Measurements from ENCODE around the gene S100A13. TPM values are rescaled to one million over a fixed set of nuclear protein-coding genes. Genes with fewer than 3 reads are reported as not detected.
"Not testable (repeated sequence)": the region's sequence is repeated elsewhere in the genome, so short reads cannot be mapped to it uniquely, and the experiment has no call there.

S100A13 gene
- total RNA-seq, 2 experiments from 2014 or later: 6.2 to 7.0 TPM

- peaks cover 15% of the 10 kb centered on the region for H3K4me1 Mint-ChIP-seq (ENCODE audit: low read depth)
- DNase-seq: no peak
- no peaks in the 10 kb centered on the region for H3K9me3 Mint-ChIP-seq (ENCODE audit: insufficient read depth)
- ChIA-PET CTCF (interaction anchor here (1.6 kb wide), 1 partner anchor 18 kb away, joined by 5 read pairs; no protein-coding TSS in a partner anchor), POLR2A (no interaction called here)
- no peaks in the 10 kb centered on the region for H3K36me3 Mint-ChIP-seq (ENCODE audit: low read depth)
- no peak overlapping the region for H3K27ac Mint-ChIP-seq
- no peak overlapping the region for H3K4me3 Mint-ChIP-seq
- no peak for ATAC-seq
- H3K27me3 Mint-ChIP-seq (ENCODE audit: low read depth): no peaks in the 10 kb centered on the region
Measured at GRCh38 chr1:153599847-153600246, 27.5 kb downstream of the S100A13 start.

- Mint-ChIP-seq H3K4me3 (no peak overlapping the region), H3K36me3 (ENCODE audit: low read depth) (no peaks in the 10 kb centered on the region), H3K27me3 (ENCODE audit: low read depth) (peaks cover 3% of the 10 kb centered on the region), H3K4me1 (ENCODE audit: low read depth) (peaks cover 15% of the 10 kb centered on the region), H3K27ac (peak overlapping the region; percentile 71), H3K9me3 (ENCODE audit: insufficient read depth) (no peaks in the 10 kb centered on the region)
- ATAC-seq: peak; percentile 84
- DNase-seq: peak; percentile 55
- ChIA-PET CTCF (interaction anchor here (1.0 to 1.9 kb wide), 7 partner anchors 17 to 198 kb away, joined by 3 to 9 read pairs (median 6); partner anchors contain the start of gene S100A14), POLR2A (interaction anchor here (0.6 to 1.9 kb wide), 5 partner anchors 35 to 550 kb away, joined by 3 to 8 read pairs (median 3); partner anchors contain the start of genes CHTOP, S100A4 and S100A6)
Measured at GRCh38 chr1:153598309-153599172, 28.8 kb downstream of the S100A13 start.

- Mint-ChIP-seq H3K27ac (peak overlapping the region; percentile 8), H3K27me3 (ENCODE audit: low read depth) (peaks cover 3% of the 10 kb centered on the region), H3K36me3 (ENCODE audit: low read depth) (no peaks in the 10 kb centered on the region), H3K9me3 (ENCODE audit: insufficient read depth) (no peaks in the 10 kb centered on the region), H3K4me3 (no peak overlapping the region), H3K4me1 (ENCODE audit: low read depth) (peaks cover 11% of the 10 kb centered on the region)
- POLR2A ChIA-PET: no interaction called here
- CTCF ChIA-PET: interaction anchor here (1.5 to 1.9 kb wide), 2 partner anchors 87 to 102 kb away, joined by 5 to 7 read pairs; no protein-coding TSS in a partner anchor
- DNase-seq (no peak), ATAC-seq (no peak)
Measured at GRCh38 chr1:153597206-153597605, 30.1 kb downstream of the S100A13 start.

GRCh38 chr1:153592748-153593147 lies 34.6 kb downstream of the S100A13 start:
- Mint-ChIP-seq H3K4me3 (no peak overlapping the region), H3K27ac (no peak overlapping the region), H3K4me1 (ENCODE audit: low read depth) (no peaks in the 10 kb centered on the region), H3K9me3 (ENCODE audit: insufficient read depth) (no peaks in the 10 kb centered on the region), H3K27me3 (ENCODE audit: low read depth) (peaks cover 3% of the 10 kb centered on the region), H3K36me3 (ENCODE audit: low read depth) (no peaks in the 10 kb centered on the region)
- ChIA-PET POLR2A (interaction anchor here (0.8 kb wide), 1 partner anchor 57 kb away, joined by 3 read pairs; the partner anchor contains the start of gene S100A6), CTCF (interaction anchor here (1.2 to 1.9 kb wide), 5 partner anchors 11 to 82 kb away, joined by 4 to 5 read pairs (median 4); no protein-coding TSS in a partner anchor)
- ATAC-seq (no peak), DNase-seq (no peak)

- ATAC-seq: no peak
- Mint-ChIP-seq H3K36me3 (ENCODE audit: low read depth) (no peaks in the 10 kb centered on the region), H3K27ac (no peak overlapping the region), H3K9me3 (ENCODE audit: insufficient read depth) (no peaks in the 10 kb centered on the region), H3K4me1 (ENCODE audit: low read depth) (no peaks in the 10 kb centered on the region), H3K4me3 (no peak overlapping the region), H3K27me3 (ENCODE audit: low read depth) (peaks cover 15% of the 10 kb centered on the region)
- CTCF ChIA-PET: interaction anchor here (0.5 kb wide), 1 partner anchor 1147 kb away, joined by 3 read pairs; no protein-coding TSS in a partner anchor
- no peak for DNase-seq
- POLR2A ChIA-PET: interaction anchor here (0.8 kb wide), 1 partner anchor 56 kb away, joined by 3 read pairs; no protein-coding TSS in a partner anchor
Measured at GRCh38 chr1:153588482-153588881, 38.8 kb downstream of the S100A13 start.

GRCh38 chr1:153588033-153588432 lies 39.3 kb downstream of the S100A13 start:
- H3K27me3 Mint-ChIP-seq (ENCODE audit: low read depth): peaks cover 15% of the 10 kb centered on the region
- ATAC-seq; H3K27ac Mint-ChIP-seq; H3K4me3 Mint-ChIP-seq; H3K4me1 Mint-ChIP-seq (ENCODE audit: low read depth); DNase-seq; H3K9me3 Mint-ChIP-seq (ENCODE audit: insufficient read depth); H3K36me3 Mint-ChIP-seq (ENCODE audit: low read depth): not testable (repeated sequence)
- POLR2A ChIA-PET: interaction anchor here (0.8 kb wide), 1 partner anchor 56 kb away, joined by 3 read pairs; no protein-coding TSS in a partner anchor
- CTCF ChIA-PET: interaction anchor here (0.5 kb wide), 1 partner anchor 1147 kb away, joined by 3 read pairs; no protein-coding TSS in a partner anchor

GRCh38 chr1:153587314-153587713 lies 40.0 kb downstream of the S100A13 start:
- DNase-seq (no peak), ATAC-seq (no peak)
- peaks cover 15% of the 10 kb centered on the region for H3K27me3 Mint-ChIP-seq (ENCODE audit: low read depth)
- no peak overlapping the region for H3K27ac Mint-ChIP-seq
- POLR2A ChIA-PET: no interaction called here
- no peaks in the 10 kb centered on the region for H3K36me3 Mint-ChIP-seq (ENCODE audit: low read depth)
- no peak overlapping the region for H3K4me3 Mint-ChIP-seq
- CTCF ChIA-PET: no interaction called here
- no peaks in the 10 kb centered on the region for H3K9me3 Mint-ChIP-seq (ENCODE audit: insufficient read depth)
- no peaks in the 10 kb centered on the region for H3K4me1 Mint-ChIP-seq (ENCODE audit: low read depth)

GRCh38 chr1:153586347-153586746 lies 41.0 kb downstream of the S100A13 start:
- POLR2A ChIA-PET: no interaction called here
- H3K27ac Mint-ChIP-seq: no peak overlapping the region
- H3K4me3 Mint-ChIP-seq: no peak overlapping the region
- CTCF ChIA-PET: interaction anchor here (1.1 to 1.5 kb wide), 2 partner anchors 14 to 19 kb away, joined by 3 read pairs; no protein-coding TSS in a partner anchor
- no peak for DNase-seq
- H3K4me1 Mint-ChIP-seq (ENCODE audit: low read depth): no peaks in the 10 kb centered on the region
- peaks cover 15% of the 10 kb centered on the region for H3K27me3 Mint-ChIP-seq (ENCODE audit: low read depth)
- H3K36me3 Mint-ChIP-seq (ENCODE audit: low read depth): no peaks in the 10 kb centered on the region
- no peak for ATAC-seq
- H3K9me3 Mint-ChIP-seq (ENCODE audit: insufficient read depth): no peaks in the 10 kb centered on the region

- no peaks in the 10 kb centered on the region for H3K9me3 Mint-ChIP-seq (ENCODE audit: insufficient read depth)
- CTCF ChIA-PET: interaction anchor here (0.7 to 1.6 kb wide), 3 partner anchors 12 to 91 kb away, joined by 3 to 5 read pairs (median 4); no protein-coding TSS in a partner anchor
Measured at GRCh38 chr1:153585006-153585405, 42.3 kb downstream of the S100A13 start.

GRCh38 chr1:153583976-153584375 lies 43.3 kb downstream of the S100A13 start:
- no peak for ATAC-seq
- H3K27me3 Mint-ChIP-seq (ENCODE audit: low read depth): peaks cover 19% of the 10 kb centered on the region
- no peaks in the 10 kb centered on the region for H3K36me3 Mint-ChIP-seq (ENCODE audit: low read depth)
- DNase-seq: no peak
- ChIA-PET CTCF (interaction anchor here (1.6 kb wide), 1 partner anchor 11 kb away, joined by 5 read pairs; no protein-coding TSS in a partner anchor), POLR2A (no interaction called here)
- no peak overlapping the region for H3K4me3 Mint-ChIP-seq
- no peaks in the 10 kb centered on the region for H3K9me3 Mint-ChIP-seq (ENCODE audit: insufficient read depth)
- H3K27ac Mint-ChIP-seq: no peak overlapping the region
- no peaks in the 10 kb centered on the region for H3K4me1 Mint-ChIP-seq (ENCODE audit: low read depth)

More at GRCh38 chr1:153585006-153585405, 42.3 kb downstream of the S100A13 start:
- no peaks in the 10 kb centered on the region for H3K36me3 Mint-ChIP-seq (ENCODE audit: low read depth)
- ATAC-seq: no peak
- no peak overlapping the region for H3K27ac Mint-ChIP-seq
- no peak for DNase-seq
- POLR2A ChIA-PET: no interaction called here
- H3K4me1 Mint-ChIP-seq (ENCODE audit: low read depth): no peaks in the 10 kb centered on the region
- H3K27me3 Mint-ChIP-seq (ENCODE audit: low read depth): peaks cover 15% of the 10 kb centered on the region
- no peak overlapping the region for H3K4me3 Mint-ChIP-seq

GRCh38 chr1:153583514-153583913 lies 43.8 kb downstream of the S100A13 start:
- CTCF ChIA-PET: interaction anchor here (1.6 kb wide), 1 partner anchor 11 kb away, joined by 5 read pairs; no protein-coding TSS in a partner anchor
- POLR2A ChIA-PET; ATAC-seq; DNase-seq; H3K4me3 Mint-ChIP-seq; H3K27ac Mint-ChIP-seq; H3K36me3 Mint-ChIP-seq (ENCODE audit: low read depth); H3K4me1 Mint-ChIP-seq (ENCODE audit: low read depth); H3K9me3 Mint-ChIP-seq (ENCODE audit: insufficient read depth): not testable (repeated sequence)
- H3K27me3 Mint-ChIP-seq (ENCODE audit: low read depth): peaks cover 24% of the 10 kb centered on the region

- CTCF ChIA-PET; H3K36me3 Mint-ChIP-seq (ENCODE audit: low read depth); H3K9me3 Mint-ChIP-seq (ENCODE audit: insufficient read depth); H3K4me1 Mint-ChIP-seq (ENCODE audit: low read depth); DNase-seq; H3K27ac Mint-ChIP-seq; H3K4me3 Mint-ChIP-seq; POLR2A ChIA-PET; ATAC-seq: not testable (repeated sequence)
- peaks cover 31% of the 10 kb centered on the region for H3K27me3 Mint-ChIP-seq (ENCODE audit: low read depth)
Measured at GRCh38 chr1:153582836-153583235, 44.5 kb downstream of the S100A13 start.

Data from activated CD8-positive, alpha-beta T cell treated with anti-CD3 and anti-CD28 coated beads, Interleukin-2, amount 10 ng/mL, durations not matched to agents 7 days and 5 days (primary cell).